Measurements from ENCODE around the gene CSNK1D. TPM values are rescaled to one million over a fixed set of nuclear protein-coding genes. Genes with fewer than 3 reads are reported as not detected.

CSNK1D gene
- total and polyA plus RNA-seq, 2 experiments from 2014 or later: 55.3 to 66.4 TPM

GRCh38 chr17:82200135-82200534 lies 73.4 kb downstream of the CSNK1D start (continued):
- TF ChIP-seq, protein P1, sequence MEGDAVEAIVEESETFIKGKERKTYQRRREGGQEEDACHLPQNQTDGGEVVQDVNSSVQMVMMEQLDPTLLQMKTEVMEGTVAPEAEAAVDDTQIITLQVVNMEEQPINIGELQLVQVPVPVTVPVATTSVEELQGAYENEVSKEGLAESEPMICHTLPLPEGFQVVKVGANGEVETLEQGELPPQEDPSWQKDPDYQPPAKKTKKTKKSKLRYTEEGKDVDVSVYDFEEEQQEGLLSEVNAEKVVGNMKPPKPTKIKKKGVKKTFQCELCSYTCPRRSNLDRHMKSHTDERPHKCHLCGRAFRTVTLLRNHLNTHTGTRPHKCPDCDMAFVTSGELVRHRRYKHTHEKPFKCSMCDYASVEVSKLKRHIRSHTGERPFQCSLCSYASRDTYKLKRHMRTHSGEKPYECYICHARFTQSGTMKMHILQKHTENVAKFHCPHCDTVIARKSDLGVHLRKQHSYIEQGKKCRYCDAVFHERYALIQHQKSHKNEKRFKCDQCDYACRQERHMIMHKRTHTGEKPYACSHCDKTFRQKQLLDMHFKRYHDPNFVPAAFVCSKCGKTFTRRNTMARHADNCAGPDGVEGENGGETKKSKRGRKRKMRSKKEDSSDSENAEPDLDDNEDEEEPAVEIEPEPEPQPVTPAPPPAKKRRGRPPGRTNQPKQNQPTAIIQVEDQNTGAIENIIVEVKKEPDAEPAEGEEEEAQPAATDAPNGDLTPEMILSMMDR (conservative IDR thresholded peaks at IDR 0.05; ENCODE audit: low read depth in 2 of 2): no peak
- TF ChIP-seq ETS1 (IDR thresholded peaks at IDR 0.05): no peak
- TF ChIP-seq, protein P2, sequence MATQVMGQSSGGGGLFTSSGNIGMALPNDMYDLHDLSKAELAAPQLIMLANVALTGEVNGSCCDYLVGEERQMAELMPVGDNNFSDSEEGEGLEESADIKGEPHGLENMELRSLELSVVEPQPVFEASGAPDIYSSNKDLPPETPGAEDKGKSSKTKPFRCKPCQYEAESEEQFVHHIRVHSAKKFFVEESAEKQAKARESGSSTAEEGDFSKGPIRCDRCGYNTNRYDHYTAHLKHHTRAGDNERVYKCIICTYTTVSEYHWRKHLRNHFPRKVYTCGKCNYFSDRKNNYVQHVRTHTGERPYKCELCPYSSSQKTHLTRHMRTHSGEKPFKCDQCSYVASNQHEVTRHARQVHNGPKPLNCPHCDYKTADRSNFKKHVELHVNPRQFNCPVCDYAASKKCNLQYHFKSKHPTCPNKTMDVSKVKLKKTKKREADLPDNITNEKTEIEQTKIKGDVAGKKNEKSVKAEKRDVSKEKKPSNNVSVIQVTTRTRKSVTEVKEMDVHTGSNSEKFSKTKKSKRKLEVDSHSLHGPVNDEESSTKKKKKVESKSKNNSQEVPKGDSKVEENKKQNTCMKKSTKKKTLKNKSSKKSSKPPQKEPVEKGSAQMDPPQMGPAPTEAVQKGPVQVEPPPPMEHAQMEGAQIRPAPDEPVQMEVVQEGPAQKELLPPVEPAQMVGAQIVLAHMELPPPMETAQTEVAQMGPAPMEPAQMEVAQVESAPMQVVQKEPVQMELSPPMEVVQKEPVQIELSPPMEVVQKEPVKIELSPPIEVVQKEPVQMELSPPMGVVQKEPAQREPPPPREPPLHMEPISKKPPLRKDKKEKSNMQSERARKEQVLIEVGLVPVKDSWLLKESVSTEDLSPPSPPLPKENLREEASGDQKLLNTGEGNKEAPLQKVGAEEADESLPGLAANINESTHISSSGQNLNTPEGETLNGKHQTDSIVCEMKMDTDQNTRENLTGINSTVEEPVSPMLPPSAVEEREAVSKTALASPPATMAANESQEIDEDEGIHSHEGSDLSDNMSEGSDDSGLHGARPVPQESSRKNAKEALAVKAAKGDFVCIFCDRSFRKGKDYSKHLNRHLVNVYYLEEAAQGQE (IDR thresholded peaks at IDR 0.05; ENCODE audit: unreplicated experiment): no peak

DNA sequence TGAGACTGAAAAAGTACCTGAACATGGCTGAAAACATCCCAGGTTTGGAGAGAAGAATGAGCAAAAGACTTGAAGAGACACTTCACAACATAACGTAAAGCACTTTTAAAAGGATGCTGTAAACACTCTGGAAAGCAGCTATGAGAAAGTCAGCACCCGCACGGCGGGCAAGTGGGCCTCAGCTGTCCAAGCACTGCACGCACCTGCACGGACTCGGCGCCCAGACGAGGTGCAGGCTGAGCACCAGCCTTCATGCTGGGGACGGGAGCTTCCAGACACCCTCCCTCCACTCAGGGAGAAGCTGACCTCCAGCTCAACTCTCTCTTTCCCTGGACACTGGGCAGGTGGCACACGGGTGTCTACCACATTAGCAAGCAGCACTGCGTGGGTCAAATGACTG lies 74.0 kb downstream of the CSNK1D start:
- no peaks in the 10 kb centered on the region for H3K4me1 ChIP-seq (ENCODE audit: insufficient read depth)
- no peaks in the 10 kb centered on the region for H3K79me2 ChIP-seq (replicated peaks; ENCODE audit: insufficient read depth)
- H2AFZ ChIP-seq: no peak overlapping the region
- Mint-ChIP-seq H3K36me3 (ENCODE audit: low read depth) (peaks cover 6% of the 10 kb centered on the region; the same call in 2 of the 3 replicates), H3K9me3 (no peaks in the 10 kb centered on the region), H3K27me3 (ENCODE audit: insufficient read depth, low read depth, poor library complexity) (peaks cover 1% of the 10 kb centered on the region), H3K4me1 (no peaks in the 10 kb centered on the region), H3K4me3 (no peak overlapping the region), H3K27ac (no peak overlapping the region)
- H3K27ac ChIP-seq (ENCODE audit: low read depth): no peak overlapping the region
- no peak overlapping the region for H3K4me3 ChIP-seq
- no peak for DNase-seq (ENCODE audit: low spot score)
- no peaks in the 10 kb centered on the region for H3F3A ChIP-seq (replicated peaks; ENCODE audit: low read depth)
- no peaks in the 10 kb centered on the region for H3K27me3 ChIP-seq (ENCODE audit: insufficient read depth)
- no peaks in the 10 kb centered on the region for H3K36me3 ChIP-seq (ENCODE audit: insufficient read depth)
- no peaks in the 10 kb centered on the region for H3K9me2 ChIP-seq (ENCODE audit: insufficient read depth)
- ATAC-seq: no peak
- H3K4me2 ChIP-seq: no peak overlapping the region
- H4K20me1 ChIP-seq (replicated peaks; ENCODE audit: insufficient read depth): peaks cover 2% of the 10 kb centered on the region; the same call in 1 of the 2 replicates
- TF ChIP-seq POLR2AphosphoS5 (IDR thresholded peaks at IDR 0.05; ENCODE audit: low read depth) (no peak), STAT1 (IDR thresholded peaks at IDR 0.05; ENCODE audit: unreplicated experiment) (no peak), NANOG (IDR thresholded peaks at IDR 0.05; ENCODE audit: borderline replicate concordance) (no peak), EZH2phosphoT487 (IDR thresholded peaks at IDR 0.05; ENCODE audit: unreplicated experiment) (no peak), CREB1 (CRISPR knock-in tag; IDR thresholded peaks at IDR 0.05; ENCODE audit: low read depth) (no peak), ETS1 (IDR thresholded peaks at IDR 0.05) (no peak), EZH2 (IDR thresholded peaks at IDR 0.05; ENCODE audit: low read depth, unreplicated experiment) (no peak)
- TF ChIP-seq, protein P3, sequence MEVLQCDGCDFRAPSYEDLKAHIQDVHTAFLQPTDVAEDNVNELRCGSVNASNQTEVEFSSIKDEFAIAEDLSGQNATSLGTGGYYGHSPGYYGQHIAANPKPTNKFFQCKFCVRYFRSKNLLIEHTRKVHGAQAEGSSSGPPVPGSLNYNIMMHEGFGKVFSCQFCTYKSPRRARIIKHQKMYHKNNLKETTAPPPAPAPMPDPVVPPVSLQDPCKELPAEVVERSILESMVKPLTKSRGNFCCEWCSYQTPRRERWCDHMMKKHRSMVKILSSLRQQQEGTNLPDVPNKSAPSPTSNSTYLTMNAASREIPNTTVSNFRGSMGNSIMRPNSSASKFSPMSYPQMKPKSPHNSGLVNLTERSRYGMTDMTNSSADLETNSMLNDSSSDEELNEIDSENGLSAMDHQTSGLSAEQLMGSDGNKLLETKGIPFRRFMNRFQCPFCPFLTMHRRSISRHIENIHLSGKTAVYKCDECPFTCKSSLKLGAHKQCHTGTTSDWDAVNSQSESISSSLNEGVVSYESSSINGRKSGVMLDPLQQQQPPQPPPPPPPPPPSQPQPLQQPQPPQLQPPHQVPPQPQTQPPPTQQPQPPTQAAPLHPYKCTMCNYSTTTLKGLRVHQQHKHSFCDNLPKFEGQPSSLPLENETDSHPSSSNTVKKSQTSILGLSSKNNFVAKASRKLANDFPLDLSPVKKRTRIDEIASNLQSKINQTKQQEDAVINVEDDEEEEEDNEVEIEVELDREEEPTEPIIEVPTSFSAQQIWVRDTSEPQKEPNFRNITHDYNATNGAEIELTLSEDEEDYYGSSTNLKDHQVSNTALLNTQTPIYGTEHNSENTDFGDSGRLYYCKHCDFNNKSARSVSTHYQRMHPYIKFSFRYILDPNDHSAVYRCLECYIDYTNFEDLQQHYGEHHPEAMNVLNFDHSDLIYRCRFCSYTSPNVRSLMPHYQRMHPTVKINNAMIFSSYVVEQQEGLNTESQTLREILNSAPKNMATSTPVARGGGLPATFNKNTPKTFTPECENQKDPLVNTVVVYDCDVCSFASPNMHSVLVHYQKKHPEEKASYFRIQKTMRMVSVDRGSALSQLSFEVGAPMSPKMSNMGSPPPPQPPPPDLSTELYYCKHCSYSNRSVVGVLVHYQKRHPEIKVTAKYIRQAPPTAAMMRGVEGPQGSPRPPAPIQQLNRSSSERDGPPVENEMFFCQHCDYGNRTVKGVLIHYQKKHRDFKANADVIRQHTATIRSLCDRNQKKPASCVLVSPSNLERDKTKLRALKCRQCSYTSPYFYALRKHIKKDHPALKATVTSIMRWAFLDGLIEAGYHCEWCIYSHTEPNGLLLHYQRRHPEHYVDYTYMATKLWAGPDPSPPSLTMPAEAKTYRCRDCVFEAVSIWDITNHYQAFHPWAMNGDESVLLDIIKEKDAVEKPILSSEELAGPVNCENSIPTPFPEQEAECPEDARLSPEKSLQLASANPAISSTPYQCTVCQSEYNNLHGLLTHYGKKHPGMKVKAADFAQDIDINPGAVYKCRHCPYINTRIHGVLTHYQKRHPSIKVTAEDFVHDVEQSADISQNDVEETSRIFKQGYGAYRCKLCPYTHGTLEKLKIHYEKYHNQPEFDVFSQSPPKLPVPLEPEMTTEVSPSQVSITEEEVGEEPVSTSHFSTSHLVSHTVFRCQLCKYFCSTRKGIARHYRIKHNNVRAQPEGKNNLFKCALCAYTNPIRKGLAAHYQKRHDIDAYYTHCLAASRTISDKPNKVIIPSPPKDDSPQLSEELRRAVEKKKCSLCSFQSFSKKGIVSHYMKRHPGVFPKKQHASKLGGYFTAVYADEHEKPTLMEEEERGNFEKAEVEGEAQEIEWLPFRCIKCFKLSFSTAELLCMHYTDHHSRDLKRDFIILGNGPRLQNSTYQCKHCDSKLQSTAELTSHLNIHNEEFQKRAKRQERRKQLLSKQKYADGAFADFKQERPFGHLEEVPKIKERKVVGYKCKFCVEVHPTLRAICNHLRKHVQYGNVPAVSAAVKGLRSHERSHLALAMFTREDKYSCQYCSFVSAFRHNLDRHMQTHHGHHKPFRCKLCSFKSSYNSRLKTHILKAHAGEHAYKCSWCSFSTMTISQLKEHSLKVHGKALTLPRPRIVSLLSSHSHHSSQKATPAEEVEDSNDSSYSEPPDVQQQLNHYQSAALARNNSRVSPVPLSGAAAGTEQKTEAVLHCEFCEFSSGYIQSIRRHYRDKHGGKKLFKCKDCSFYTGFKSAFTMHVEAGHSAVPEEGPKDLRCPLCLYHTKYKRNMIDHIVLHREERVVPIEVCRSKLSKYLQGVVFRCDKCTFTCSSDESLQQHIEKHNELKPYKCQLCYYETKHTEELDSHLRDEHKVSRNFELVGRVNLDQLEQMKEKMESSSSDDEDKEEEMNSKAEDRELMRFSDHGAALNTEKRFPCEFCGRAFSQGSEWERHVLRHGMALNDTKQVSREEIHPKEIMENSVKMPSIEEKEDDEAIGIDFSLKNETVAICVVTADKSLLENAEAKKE (CRISPR knock-in tag; IDR thresholded peaks at IDR 0.05): no peak
